Measurements from ENCODE around the gene IL10.

IL10 gene

GRCh38 chr1:206732992-206733391 lies 39.3 kb downstream of the IL10 start:
- DNase-seq: no peak

GRCh38 chr1:206732508-206732907 lies 39.8 kb downstream of the IL10 start:
- DNase-seq: no peak

- DNase-seq: no peak
Observed at GRCh38 chr1:206729507-206729906, 42.8 kb downstream of the IL10 start.

GRCh38 chr1:206729050-206729449 lies 43.2 kb downstream of the IL10 start:
- no peak for DNase-seq

GRCh38 chr1:206728697-206728987 lies 43.7 kb downstream of the IL10 start:
- no peak for DNase-seq

- no peak for DNase-seq
Observed at GRCh38 chr1:206727981-206728696, 44.2 kb downstream of the IL10 start.

DNA sequence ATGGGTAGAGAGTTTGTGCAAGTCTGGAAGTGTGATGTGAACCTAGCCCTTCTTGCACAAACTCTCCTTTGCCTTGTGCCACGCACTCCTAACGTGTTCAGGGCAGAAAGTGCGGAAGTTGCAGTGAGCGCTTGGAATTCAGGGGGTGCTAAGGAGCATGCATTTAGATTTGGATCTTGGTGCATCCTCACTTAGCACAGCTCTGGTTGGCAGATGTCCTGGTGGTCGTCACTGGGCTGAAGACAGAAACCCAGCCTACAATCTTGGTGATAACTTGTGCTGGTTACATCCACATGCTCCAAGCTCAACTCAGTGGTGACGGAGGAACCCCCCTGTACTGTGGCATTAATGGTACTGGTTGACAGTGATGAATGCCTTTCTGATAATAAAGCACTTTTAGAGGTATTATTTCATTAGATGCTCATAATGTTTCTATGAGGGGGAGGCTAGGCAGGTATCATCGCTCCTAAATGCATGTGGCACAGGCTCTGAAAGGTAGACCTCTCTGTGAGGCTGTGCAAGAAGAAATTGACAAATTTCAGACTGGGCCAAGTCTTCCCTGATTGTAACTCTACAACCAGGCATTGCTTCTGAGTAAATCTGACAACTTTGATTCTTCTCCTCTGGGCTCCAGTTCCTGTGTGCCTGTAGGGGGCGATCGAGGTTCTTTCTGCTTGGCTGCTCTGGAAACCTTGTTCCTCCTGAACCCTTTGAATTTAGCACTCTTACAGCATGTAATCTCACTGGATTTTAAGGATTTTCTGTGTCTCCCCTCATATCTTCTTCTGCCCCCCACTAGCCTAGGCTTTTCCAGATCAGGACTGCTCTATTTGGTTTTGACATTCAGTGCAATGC lies 47.0 kb downstream of the IL10 start:
- DNase-seq: peak; percentile 27

- peak; percentile 15 for DNase-seq
Observed at GRCh38 chr1:206723805-206724472, 48.4 kb downstream of the IL10 start.

DNA sequence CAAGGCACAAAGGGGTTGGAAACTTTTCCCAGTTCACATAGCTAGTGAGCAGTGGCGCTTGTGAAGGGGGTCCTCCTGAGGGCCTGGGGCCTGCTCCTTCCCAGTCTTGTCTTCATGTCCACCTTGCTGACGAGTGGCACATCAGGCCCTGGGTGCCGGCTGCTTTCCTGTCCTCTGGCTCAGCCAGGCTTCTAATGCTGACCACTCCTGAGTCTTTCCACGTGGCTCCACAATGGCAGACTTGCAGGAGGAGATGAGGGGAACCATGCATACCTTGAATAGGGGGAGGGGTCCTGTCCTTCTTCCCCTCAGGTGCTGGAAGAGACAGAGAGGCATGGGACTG lies 48.9 kb downstream of the IL10 start:
- DNase-seq: no peak

- no peak for DNase-seq
Observed at GRCh38 chr1:206722751-206723461, 49.4 kb downstream of the IL10 start.

- no peak for DNase-seq
Observed at GRCh38 chr1:206721454-206721853, 50.8 kb downstream of the IL10 start.

DNA sequence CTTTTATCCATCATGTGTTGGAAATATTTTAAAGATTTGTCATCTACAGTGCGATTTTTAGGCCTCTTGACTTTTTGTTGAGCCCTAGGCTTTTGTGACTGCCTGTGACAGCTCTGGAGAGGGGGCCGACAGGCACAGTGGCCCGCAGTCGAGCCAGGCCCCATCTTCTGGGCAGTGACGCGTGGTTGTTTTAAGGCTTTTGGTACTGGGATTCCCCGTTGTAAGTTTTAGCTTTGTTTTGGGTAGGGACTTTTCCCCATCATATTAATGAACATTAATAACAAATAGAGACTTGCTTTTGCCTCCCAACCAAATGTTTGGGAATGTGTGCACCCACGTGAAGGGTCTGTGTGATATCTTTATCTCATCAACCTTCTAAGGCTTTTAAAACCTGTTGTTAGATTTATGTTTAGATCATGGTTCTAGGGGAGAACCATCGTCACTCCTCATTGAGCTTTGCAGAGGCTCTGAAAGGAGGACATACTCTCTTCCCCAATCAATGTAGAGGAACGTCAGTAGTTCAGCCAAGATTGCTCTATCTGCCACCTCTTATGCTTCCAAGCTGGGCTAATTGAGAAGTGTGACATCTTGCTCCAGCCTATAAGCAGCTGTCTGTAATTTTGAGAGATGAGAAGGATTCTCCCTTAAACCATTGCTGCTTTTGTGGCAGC lies 53.0 kb downstream of the IL10 start:
- DNase-seq: no peak

DNA sequence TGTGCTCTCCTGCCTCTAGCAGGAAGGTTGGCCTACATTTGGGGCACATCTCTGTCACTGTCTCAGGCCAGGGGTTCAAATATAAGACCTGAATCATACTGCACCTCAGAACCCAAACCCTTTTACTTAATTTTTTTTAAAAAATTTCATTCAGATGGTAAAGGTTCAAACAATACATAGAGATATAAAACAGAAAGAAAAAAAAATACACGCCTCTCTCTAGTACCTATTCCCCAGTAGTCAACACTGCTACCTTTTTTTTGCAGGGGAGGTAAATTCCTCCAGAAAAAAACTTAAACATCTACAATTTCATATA lies 54.7 kb downstream of the IL10 start:
- DNase-seq: no peak

All from NCI-H146 (cell line).